HepG2 (cell line): ENCODE data around the gene LIMK2. TPM values are rescaled to one million over a fixed set of nuclear protein-coding genes. Genes with fewer than 3 reads are reported as not detected.
A peak's percentile ranks its signal among the peaks of the same experiment; 100 is the strongest.

ENCODE experiments used
- ATF7 ChIP-seq, 2 experiments: fragments of 450-650 bp in 1 of 2; sonication (generic) in 1 of 2; formaldehyde crosslinking in 1 of 2; IDR thresholded peaks; 2 replicates each; pipeline versions ENCODE4 v1.4.0 to v1.6.1; 2016 to 2020; ENCODE audit warnings: antibody characterized with exemption in 1 of 2, mild to moderate bottlenecking in 1 of 2, missing genetic modification reagents in 1 of 2
- CHD4 ChIP-seq: fragments of 200-600 bp; sonication (generic); IDR thresholded peaks from 2 replicates; pipeline ENCODE4 v1.7.0; 2017; ENCODE audit warnings: mild to moderate bottlenecking, low read length, borderline replicate concordance
- HIC2 ChIP-seq: sonication (generic); formaldehyde crosslinking; IDR thresholded peaks from 2 replicates; pipeline ENCODE4 v1.9.0; 2022; ENCODE audit warnings: low read depth, missing genetic modification reagents
- HIVEP1 ChIP-seq: sonication (generic); formaldehyde crosslinking; IDR thresholded peaks from 2 replicates; pipeline ENCODE4 v1.4.0; 2020; ENCODE audit warnings: mild to moderate bottlenecking, missing genetic modification reagents
- HNF4G ChIP-seq, 2 experiments: sonication (generic) in 1 of 2; formaldehyde crosslinking in 1 of 2; IDR thresholded peaks; 2 replicates each; pipeline versions ENCODE4 v1.4.0 to v1.6.1; 2011 to 2020; ENCODE audit warnings: borderline replicate concordance in 2 of 2, low read depth in 2 of 2, mild to moderate bottlenecking in 2 of 2, low read length in 1 of 2, missing genetic modification reagents in 1 of 2, moderate library complexity in 1 of 2
- KLF12 ChIP-seq: sonication (generic); formaldehyde crosslinking; IDR thresholded peaks from 2 replicates; pipeline ENCODE4 v1.4.0; 2020; ENCODE audit warnings: missing genetic modification reagents, borderline replicate concordance
- MNT ChIP-seq: fragments of 450-650 bp; IDR thresholded peaks from 2 replicates; pipeline ENCODE4 v1.6.1; 2016
- PLSCR1 ChIP-seq: sonication (generic); formaldehyde crosslinking; IDR thresholded peaks from 2 replicates; pipeline ENCODE4 v1.5.0; 2020; ENCODE audit warnings: missing genetic modification reagents, mild to moderate bottlenecking, borderline replicate concordance
- SNAPC4 ChIP-seq: sonication (generic); formaldehyde crosslinking; IDR thresholded peaks from 2 replicates; pipeline ENCODE4 v1.4.0; 2020; ENCODE audit warnings: mild to moderate bottlenecking, missing genetic modification reagents
- TFDP1 ChIP-seq: IDR thresholded peaks from 2 replicates; pipeline ENCODE4 v1.6.1; 2016; ENCODE audit warnings: missing compliant biosample characterization, missing genetic modification reagents, borderline replicate concordance
- ZGPAT ChIP-seq: IDR thresholded peaks from 2 replicates; pipeline ENCODE4 v1.6.1; 2016; ENCODE audit warnings: mild to moderate bottlenecking
- ZKSCAN5 ChIP-seq: sonication (generic); formaldehyde crosslinking; IDR thresholded peaks from 2 replicates; pipeline ENCODE4 v1.5.1; 2020; ENCODE audit warnings: mild to moderate bottlenecking, missing genetic modification reagents
- ZNF564 ChIP-seq: sonication (generic); formaldehyde crosslinking; IDR thresholded peaks from 2 replicates; pipeline ENCODE4 v1.8.1; 2023; ENCODE audit warnings: mild to moderate bottlenecking, missing genetic modification reagents
- ZSCAN22 ChIP-seq: sonication (generic); formaldehyde crosslinking; IDR thresholded peaks from 2 replicates; pipeline ENCODE4 v1.4.0; 2020; ENCODE audit warnings: mild to moderate bottlenecking, missing genetic modification reagents
- polyA plus RNA-seq, 8 experiments: library from polyadenylated mRNA; depleted of rRNA in 3 of 8; stranded (reverse) in 7 of 8; unstranded in 1 of 8; fragments of >200 nt; fragmentation: Illumina TruSeq in 4 of 8; extraction: Trizol in 4 of 8; gene quantifications; 2 replicates each; pipeline versions ENCODE4 v1.2.1 to v1.2.3, GENCODE V29; 2011 to 2016; ENCODE audit warnings: low read depth in 4 of 8, missing spikeins in 1 of 8, mixed read lengths in 1 of 8; ENCODE audit not compliant: insufficient read depth in 1 of 8
- total RNA-seq, 5 experiments: library from RNA; depleted of rRNA; stranded (reverse); fragments of >200 nt; fragmentation: Illumina TruSeq; extraction: Trizol; gene quantifications; 2 replicates each; pipeline ENCODE4 v1.2.3, GENCODE V29; 2016; ENCODE audit warnings: low read depth in 1 of 5

Gene LIMK2
- total and polyA plus RNA-seq, 2 of the 13 experiments (the other 11 are each of a cell fraction or from before 2014, with no cell fraction given): 20.9 to 29.8 TPM

- TF ChIP-seq TFDP1 (CRISPR knock-in tag): 0 out of 2 replicates have a peak, but pooled peaks have one; percentile 15
- TF ChIP-seq ZNF564 (CRISPR knock-in tag): no peak
- TF ChIP-seq ATF7 (IDR thresholded peaks at IDR 0.05): no peak
- TF ChIP-seq ATF7 (CRISPR knock-in tag; IDR thresholded peaks at IDR 0.05): no peak
- no peak for TF ChIP-seq HIVEP1 (CRISPR knock-in tag)
- no peak for TF ChIP-seq ZSCAN22 (CRISPR knock-in tag)
- no peak for TF ChIP-seq SNAPC4
- TF ChIP-seq MNT: no peak
- no peak for TF ChIP-seq CHD4
- no peak for TF ChIP-seq HNF4G (IDR thresholded peaks at IDR 0.05; ENCODE audit: borderline replicate concordance, low read depth, low read length)
- TF ChIP-seq HNF4G (CRISPR knock-in tag; IDR thresholded peaks at IDR 0.05; ENCODE audit: borderline replicate concordance, low read depth): peak; percentile 36; the same call in 1 of the 2 replicates
- TF ChIP-seq PLSCR1 (CRISPR knock-in tag): no peak
- no peak for TF ChIP-seq KLF12
- no peak for TF ChIP-seq HIC2 (CRISPR knock-in tag)
- TF ChIP-seq ZGPAT (CRISPR knock-in tag): peak; percentile 73
- no peak for TF ChIP-seq ZKSCAN5 (CRISPR knock-in tag)
Observed at GRCh38 chr22:31230871-31231621, 18.9 kb downstream of the LIMK2 start (continued).
